GM12878 (cell line): ENCODE data around the gene COL11A2. TPM values are rescaled to one million over a fixed set of nuclear protein-coding genes. Genes with fewer than 3 reads are reported as not detected.

Experiments
- ATAC-seq: fragments of 200-7000 bp; cut with Tn5 transposase; 3 replicates; pipeline ENCODE4 v1.9.1; 2020; ENCODE audit warnings: mild to moderate bottlenecking, moderate library complexity
- BruUV-seq: library from RNA; stranded (reverse); fragments of 400-500 nt; replicated peaks from 2 replicates; lab custom pipeline; 2021; lab: Mats Ljungman, UMichigan
- CTCF ChIA-PET: fragments of 300-600 bp; sonication (Branson Sonifier 250); formaldehyde crosslinking; extraction: SDS; loops from one replicate; lab custom pipeline; 2021; ENCODE audit warnings: inconsistent platforms; lab: Yijun Ruan, JAX
- POLR2A ChIA-PET: fragments of 350-600 bp; formaldehyde crosslinking; extraction: SDS; loops from one replicate; lab custom pipeline; 2021; ENCODE audit warnings: inconsistent platforms; lab: Charles Lee
- RAD21 ChIA-PET: fragments of 300-600 bp; sonication (Branson Sonifier 250); formaldehyde crosslinking; loops from one replicate; lab custom pipeline; 2023; ENCODE audit warnings: antibody characterized with exemption; ENCODE audit not compliant: unreplicated experiment; lab: Charles Lee
- SMC1A ChIA-PET: fragments of 300-600 bp; sonication (Branson Sonifier 250); formaldehyde crosslinking; loops from one replicate; lab custom pipeline; 2023; ENCODE audit not compliant: unreplicated experiment, uncharacterized antibody; lab: Charles Lee
- DNase-seq: peaks from one replicate; pipeline ENCODE4 v3.0.0-alpha.2; 2011; ENCODE audit warnings: low read depth, low spot score
- FAIRE-seq: peaks from 3 replicates; lab custom pipeline; 2011; peaks lifted over from hg19 to GRCh38; lab: Jason Lieb, UNC
- H2AFZ ChIP-seq: 2 replicates; pipeline ENCODE4 v1.6.0; 2011; ENCODE audit warnings: low read depth, low read length, control low read depth; ENCODE audit not compliant: control insufficient read depth
- H3K27ac ChIP-seq: 2 replicates; pipeline ENCODE4 v1.5.1; 2011; ENCODE audit warnings: control low read depth; ENCODE audit not compliant: control insufficient read depth, insufficient read depth
- H3K27me3 ChIP-seq, 2 experiments: replicated peaks in 1 of 2; 2 replicates each; pipeline versions ENCODE4 v1.6.0 to v1.6.1; 2011; ENCODE audit warnings: low read length in 1 of 2; ENCODE audit not compliant: control insufficient read depth in 2 of 2, insufficient read depth in 2 of 2
- H3K36me3 ChIP-seq, 2 experiments: 2 replicates each; pipeline ENCODE4 v1.5.1; 2011; ENCODE audit warnings: low read length in 1 of 2; ENCODE audit not compliant: control insufficient read depth in 2 of 2, insufficient read depth in 2 of 2
- H3K4me1 ChIP-seq: 2 replicates; pipeline ENCODE4 v1.6.1; 2011; ENCODE audit warnings: mild to moderate bottlenecking, low read length, moderate library complexity, mixed read lengths; ENCODE audit not compliant: control insufficient read depth, insufficient read depth
- H3K4me2 ChIP-seq: 2 replicates; pipeline ENCODE4 v1.6.0; 2011; ENCODE audit warnings: control low read depth; ENCODE audit not compliant: control insufficient read depth, insufficient read depth
- H3K4me3 ChIP-seq: fragments of 200-600 bp; sonication (generic); 2 replicates; pipeline ENCODE4 v1.5.1; 2016
- H3K79me2 ChIP-seq: 2 replicates; pipeline ENCODE4 v1.6.0; 2011; ENCODE audit warnings: low read length; ENCODE audit not compliant: control insufficient read depth, insufficient read depth
- H3K9ac ChIP-seq: 2 replicates; pipeline ENCODE4 v1.8.0; 2011; ENCODE audit warnings: low read length, control low read depth, mixed read lengths; ENCODE audit not compliant: control insufficient read depth, insufficient read depth
- H3K9me3 ChIP-seq: replicated peaks from 3 replicates; pipeline ENCODE4 v1.5.1; 2011; ENCODE audit warnings: mild to moderate bottlenecking, low read length; ENCODE audit not compliant: control insufficient read depth, insufficient read depth
- H4K20me1 ChIP-seq: 2 replicates; pipeline ENCODE4 v1.6.0; 2011; ENCODE audit not compliant: control insufficient read depth, insufficient read depth
- CBFB ChIP-seq: IDR thresholded peaks from 2 replicates; pipeline ENCODE4 v1.6.1; 2016; ENCODE audit warnings: antibody characterized with exemption, low read depth
- ESRRA ChIP-seq: IDR thresholded peaks from 2 replicates; pipeline ENCODE4 v1.6.1; 2012; ENCODE audit warnings: mild to moderate bottlenecking, low read length, improper control_type of control experiment
- FOXM1 ChIP-seq: IDR thresholded peaks from 2 replicates; pipeline ENCODE4 v1.6.1; 2012; ENCODE audit warnings: low read depth, mild to moderate bottlenecking, inconsistent platforms, low read length, moderate library complexity
- POLR2A ChIP-seq: IDR thresholded peaks from 2 replicates; pipeline ENCODE4 v1.6.1; 2011; ENCODE audit warnings: low read depth, mild to moderate bottlenecking, low read length
- WGBS: methylation state at CpG from one replicate; pipeline ENCODE4 v1.1.6; 2016; ENCODE audit warnings: low lambda C conversion rate; ENCODE audit not compliant: insufficient replicate concordance, insufficient coverage; ENCODE audit errors: missing lambda C conversion rate; 5-methylcytosine and 5-hydroxymethylcytosine counted together
- in situ Hi-C: fragments of 300-500 bp; cut with MboI; formaldehyde crosslinking; loops from 9 replicates; pipeline ENCODE4 v1.14.3; 2018; ENCODE audit warnings: mixed read lengths
- intact Hi-C: fragments of 100-400 bp; cut with micrococcal nuclease; formaldehyde crosslinking; loops from one replicate; pipeline ENCODE4 v1.14.2; 2022; ENCODE audit not compliant: unreplicated experiment
- polyA plus RNA-seq, 11 experiments: library from polyadenylated mRNA; depleted of rRNA in 4 of 11; unstranded in 6 of 11; stranded (reverse) in 5 of 11; fragments of >200 nt; fragmentation: Nextera tagmentation in 4 of 11; fragmentation: Illumina TruSeq in 1 of 11; extraction: Ambion mirVana in 4 of 11; extraction: Trizol in 1 of 11; gene quantifications; 1 replicate in 1 of 11; 2 replicates in 10 of 11; pipeline versions ENCODE4 v1.2.1 to v1.2.3, GENCODE V29; 2011 to 2016; ENCODE audit warnings: inconsistent platforms in 2 of 11, missing spikeins in 2 of 11, low read depth in 1 of 11
- total RNA-seq, 4 experiments: library from RNA; depleted of rRNA in 3 of 4; stranded (reverse); fragments of >200 nt in 3 of 4; fragmentation: Illumina TruSeq in 1 of 4; extraction: Trizol in 1 of 4; gene quantifications; 2 replicates each; pipeline versions ENCODE4 v1.2.1 to v1.2.3, GENCODE V29; 2013 to 2021
- TF ChIP-seq, protein P1 (sequence below): IDR thresholded peaks from 2 replicates; pipeline ENCODE4 v1.6.1; 2012; ENCODE audit warnings: improper control_type of control experiment, low read depth, low read length; ENCODE audit not compliant: insufficient replicate concordance

COL11A2 gene
- total and polyA plus RNA-seq, 10 of the 15 experiments (the other 5 are each of a cell fraction or from before 2014, with no cell fraction given) = 0.03 to 0.83 (median 0.22) TPM; not detected in 1

- FAIRE-seq (no peak), DNase-seq (no peak), ATAC-seq (peak; percentile 17; the same call in 2 of the 3 replicates)
- BruUV-seq = no TSS peak
- intact Hi-C loops = no loop called here
- ChIA-PET CTCF (no interaction called here), SMC1A (interaction anchor here (1.2 kb wide), 1 partner anchor 31 kb away, joined by 3 read pairs; no protein-coding TSS in a partner anchor), POLR2A (interaction anchor here (1.5 kb wide), 1 partner anchor 11 kb away, joined by 4 read pairs; the partner anchor contains the start of gene HSD17B8), RAD21 (no interaction called here)
- no peak overlapping the region for H3K27ac ChIP-seq
- TF ChIP-seq, protein P1, sequence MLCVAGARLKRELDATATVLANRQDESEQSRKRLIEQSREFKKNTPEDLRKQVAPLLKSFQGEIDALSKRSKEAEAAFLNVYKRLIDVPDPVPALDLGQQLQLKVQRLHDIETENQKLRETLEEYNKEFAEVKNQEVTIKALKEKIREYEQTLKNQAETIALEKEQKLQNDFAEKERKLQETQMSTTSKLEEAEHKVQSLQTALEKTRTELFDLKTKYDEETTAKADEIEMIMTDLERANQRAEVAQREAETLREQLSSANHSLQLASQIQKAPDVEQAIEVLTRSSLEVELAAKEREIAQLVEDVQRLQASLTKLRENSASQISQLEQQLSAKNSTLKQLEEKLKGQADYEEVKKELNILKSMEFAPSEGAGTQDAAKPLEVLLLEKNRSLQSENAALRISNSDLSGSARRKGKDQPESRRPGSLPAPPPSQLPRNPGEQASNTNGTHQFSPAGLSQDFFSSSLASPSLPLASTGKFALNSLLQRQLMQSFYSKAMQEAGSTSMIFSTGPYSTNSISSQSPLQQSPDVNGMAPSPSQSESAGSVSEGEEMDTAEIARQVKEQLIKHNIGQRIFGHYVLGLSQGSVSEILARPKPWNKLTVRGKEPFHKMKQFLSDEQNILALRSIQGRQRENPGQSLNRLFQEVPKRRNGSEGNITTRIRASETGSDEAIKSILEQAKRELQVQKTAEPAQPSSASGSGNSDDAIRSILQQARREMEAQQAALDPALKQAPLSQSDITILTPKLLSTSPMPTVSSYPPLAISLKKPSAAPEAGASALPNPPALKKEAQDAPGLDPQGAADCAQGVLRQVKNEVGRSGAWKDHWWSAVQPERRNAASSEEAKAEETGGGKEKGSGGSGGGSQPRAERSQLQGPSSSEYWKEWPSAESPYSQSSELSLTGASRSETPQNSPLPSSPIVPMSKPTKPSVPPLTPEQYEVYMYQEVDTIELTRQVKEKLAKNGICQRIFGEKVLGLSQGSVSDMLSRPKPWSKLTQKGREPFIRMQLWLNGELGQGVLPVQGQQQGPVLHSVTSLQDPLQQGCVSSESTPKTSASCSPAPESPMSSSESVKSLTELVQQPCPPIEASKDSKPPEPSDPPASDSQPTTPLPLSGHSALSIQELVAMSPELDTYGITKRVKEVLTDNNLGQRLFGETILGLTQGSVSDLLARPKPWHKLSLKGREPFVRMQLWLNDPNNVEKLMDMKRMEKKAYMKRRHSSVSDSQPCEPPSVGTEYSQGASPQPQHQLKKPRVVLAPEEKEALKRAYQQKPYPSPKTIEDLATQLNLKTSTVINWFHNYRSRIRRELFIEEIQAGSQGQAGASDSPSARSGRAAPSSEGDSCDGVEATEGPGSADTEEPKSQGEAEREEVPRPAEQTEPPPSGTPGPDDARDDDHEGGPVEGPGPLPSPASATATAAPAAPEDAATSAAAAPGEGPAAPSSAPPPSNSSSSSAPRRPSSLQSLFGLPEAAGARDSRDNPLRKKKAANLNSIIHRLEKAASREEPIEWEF = no peak
- TF ChIP-seq FOXM1 = no peak
- no peak for TF ChIP-seq CBFB
- no peak for TF ChIP-seq ESRRA
- 0 out of 2 replicates have a peak, but pooled peaks have one; percentile 11 for TF ChIP-seq POLR2A
- no peak overlapping the region for H3K4me3 ChIP-seq
- H3K79me2 ChIP-seq = no peaks in the 10 kb centered on the region
- H4K20me1 ChIP-seq = no peaks in the 10 kb centered on the region; the same call in 1 of the 2 replicates
- H3K4me1 ChIP-seq = peaks cover 8% of the 10 kb centered on the region
- H3K36me3 ChIP-seq = no peaks in the 10 kb centered on the region
- H3K9me3 ChIP-seq = no peaks in the 10 kb centered on the region
- in situ Hi-C loops = no loop called here
- H3K4me2 ChIP-seq = no peak overlapping the region
- WGBS = 43% methylated on average over 4 of the region's 4 CpGs
- H3K27me3 ChIP-seq = peaks cover 2 to 3% of the 10 kb centered on the region in 2 experiments; a peak in 3 of 4 replicates
- H3K9ac ChIP-seq = no peak overlapping the region
- H2AFZ ChIP-seq = no peak overlapping the region
Observed at GRCh38 chr6:33216117-33216649, 23.9 kb upstream of the COL11A2 start.
